CD14-positive monocyte (primary cell): ENCODE results near the gene SLC22A13. TPM values are rescaled to one million over a fixed set of nuclear protein-coding genes. Genes with fewer than 3 reads are reported as not detected.
A peak's percentile ranks its signal among the peaks of the same experiment; 100 is the strongest.

Experiments
- DNase-seq, 3 donors: peaks; one replicate each; pipeline ENCODE4 v3.0.0-alpha.2; 2011 to 2022
- H2AFZ ChIP-seq: 2 replicates; pipeline ENCODE4 v1.6.0; 2012; ENCODE audit warnings: mild to moderate bottlenecking, low read depth, low read length, inconsistent platforms; ENCODE audit not compliant: insufficient read depth, poor library complexity, severe bottlenecking
- H3K27ac ChIP-seq, 2 donors: 1 replicate in 1 of 2; 2 replicates in 1 of 2; pipeline ENCODE4 v1.5.1; 2012 to 2013; ENCODE audit warnings: low read length in 2 of 2, control low read depth in 1 of 2, inconsistent platforms in 1 of 2, low read depth in 1 of 2, mild to moderate bottlenecking in 1 of 2
- H3K27me3 ChIP-seq, 2 donors: one replicate each; pipeline versions ENCODE4 v1.6.0 to v1.6.1; 2011 to 2013; ENCODE audit warnings: low read length in 2 of 2; ENCODE audit not compliant: control insufficient read depth in 2 of 2, insufficient read depth in 2 of 2
- H3K36me3 ChIP-seq, 2 donors: replicated peaks in 1 of 2; 1 replicate in 1 of 2; 2 replicates in 1 of 2; pipeline versions ENCODE4 v1.5.1 to v1.6.1; 2012 to 2013; ENCODE audit warnings: low read length in 2 of 2, control low read depth in 1 of 2, inconsistent platforms in 1 of 2, mild to moderate bottlenecking in 1 of 2; ENCODE audit not compliant: insufficient read depth in 2 of 2, control insufficient read depth in 1 of 2
- H3K4me1 ChIP-seq, 2 donors: 1 replicate in 1 of 2; 2 replicates in 1 of 2; pipeline versions ENCODE4 v1.5.1 to v1.6.1; 2012 to 2013; ENCODE audit warnings: low read length in 2 of 2, control low read depth in 1 of 2, inconsistent platforms in 1 of 2, mild to moderate bottlenecking in 1 of 2, moderate library complexity in 1 of 2; ENCODE audit not compliant: insufficient read depth in 2 of 2, control insufficient read depth in 1 of 2
- H3K4me2 ChIP-seq: replicated peaks from 2 replicates; pipeline ENCODE3; 2012; ENCODE audit warnings: low read length, moderate library complexity, mild to moderate bottlenecking; ENCODE audit not compliant: poor library complexity, severe bottlenecking; ENCODE audit errors: extremely low read depth
- H3K4me3 ChIP-seq, 3 experiments: fragments of 200-600 bp in 1 of 3; sonication (generic) in 1 of 3; replicated peaks in 1 of 3; 1 replicate in 2 of 3; 2 replicates in 1 of 3; pipeline ENCODE4 v1.5.1; 2011 to 2013; ENCODE audit warnings: low read length in 3 of 3, mild to moderate bottlenecking in 3 of 3, control low read depth in 2 of 3, low read depth in 2 of 3, inconsistent platforms in 1 of 3, moderate library complexity in 1 of 3
- H3K79me2 ChIP-seq: 2 replicates; pipeline ENCODE4 v1.6.0; 2012; ENCODE audit warnings: mild to moderate bottlenecking, control low read depth, inconsistent platforms, low read length, moderate library complexity; ENCODE audit not compliant: insufficient read depth
- H3K9ac ChIP-seq: 2 replicates; pipeline ENCODE4 v1.6.0; 2017; ENCODE audit warnings: low read length, mild to moderate bottlenecking; ENCODE audit not compliant: insufficient read depth, poor library complexity, severe bottlenecking
- H3K9me3 ChIP-seq, 2 donors: replicated peaks in 1 of 2; 1 replicate in 1 of 2; 2 replicates in 1 of 2; pipeline versions ENCODE4 v1.5.1 to v1.6.1; 2012 to 2013; ENCODE audit warnings: low read length in 2 of 2, control low read depth in 1 of 2; ENCODE audit not compliant: control insufficient read depth in 1 of 2, insufficient read depth in 1 of 2
- H4K20me1 ChIP-seq: 2 replicates; pipeline ENCODE4 v1.6.0; 2012; ENCODE audit warnings: mild to moderate bottlenecking, low read length, control low read depth, moderate library complexity; ENCODE audit not compliant: insufficient read depth
- H3K27ac Mint-ChIP-seq, 7 donors: one replicate each; pipeline ENCODE4 v1.8.0; 2020; ENCODE audit warnings: mild to moderate bottlenecking in 7 of 7, mixed read lengths in 7 of 7, moderate library complexity in 6 of 7, inconsistent platforms in 2 of 7
- H3K27me3 Mint-ChIP-seq, 3 donors: one replicate each; pipeline ENCODE4 v1.8.0; 2021 to 2022; ENCODE audit warnings: low read depth in 3 of 3, mild to moderate bottlenecking in 3 of 3, mixed read lengths in 3 of 3, moderate library complexity in 3 of 3, inconsistent platforms in 1 of 3
- H3K36me3 Mint-ChIP-seq, 2 donors: one replicate each; pipeline ENCODE4 v1.8.0; 2020; ENCODE audit warnings: mixed read lengths in 2 of 2, inconsistent platforms in 1 of 2, mild to moderate bottlenecking in 1 of 2
- H3K4me1 Mint-ChIP-seq: one replicate; pipeline ENCODE4 v1.8.0; 2020; ENCODE audit warnings: mild to moderate bottlenecking, mixed read lengths
- H3K4me3 Mint-ChIP-seq, 2 donors: one replicate each; pipeline ENCODE4 v1.8.0; 2020; ENCODE audit warnings: mild to moderate bottlenecking in 2 of 2, mixed read lengths in 2 of 2, moderate library complexity in 1 of 2
- H3K9me3 Mint-ChIP-seq, 7 donors: one replicate each; pipeline ENCODE4 v1.8.0; 2020 to 2022; ENCODE audit warnings: mixed read lengths in 7 of 7, mild to moderate bottlenecking in 6 of 7, moderate library complexity in 6 of 7, inconsistent platforms in 2 of 7
- WGBS: methylation state at CpG from one replicate; pipeline ENCODE4 v1.1.5; 2013; ENCODE audit warnings: missing lambda C conversion rate; ENCODE audit not compliant: insufficient coverage; 5-methylcytosine and 5-hydroxymethylcytosine counted together
- intact Hi-C, 2 donors: fragments of 100-400 bp; cut with micrococcal nuclease; formaldehyde crosslinking; loops; one replicate each; pipeline versions ENCODE4 v1.15.0 to v1.15.1; 2023
- polyA plus RNA-seq, 3 donors: library from polyadenylated mRNA; depleted of rRNA in 1 of 3; unstranded in 2 of 3; stranded (reverse) in 1 of 3; fragments of 300-500 nt in 2 of 3; fragments of >200 nt in 1 of 3; fragmentation: Illumina TruSeq in 2 of 3; gene quantifications; 1 replicate in 2 of 3; 2 replicates in 1 of 3; pipeline ENCODE4 v1.2.3, GENCODE V29; 2012 to 2021
- TF ChIP-seq, protein P1 (sequence below): fragments of 200-600 bp; IDR thresholded peaks from one replicate; pipeline ENCODE4 v1.8.0; 2022; ENCODE audit warnings: antibody characterized with exemption, mild to moderate bottlenecking

Gene SLC22A13
- polyA plus RNA-seq, 3 donors, result 0.19 TPM; not detected in 2

DNA sequence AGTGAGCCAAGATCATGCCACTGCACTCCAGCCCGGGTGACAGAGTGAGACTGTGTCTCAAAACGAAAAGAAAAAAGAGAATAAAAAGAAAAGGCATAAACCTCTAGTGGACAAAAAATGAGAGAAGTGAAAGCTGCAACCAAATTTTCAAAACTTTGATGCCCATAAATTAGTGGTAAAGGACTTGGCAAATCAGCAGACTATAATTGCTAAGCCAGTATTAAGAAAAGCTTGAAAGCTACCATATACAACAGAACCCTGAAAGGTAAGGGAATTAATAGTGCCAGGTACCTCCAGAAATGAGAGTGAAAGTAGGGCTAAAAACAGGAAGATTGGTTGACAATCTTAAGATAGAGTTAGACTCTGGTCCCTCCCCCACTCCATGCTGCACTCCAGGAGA is 32.9 kb upstream of the SLC22A13 start:
- Histone ChIP-seq H3K9ac (no peak overlapping the region), H3K4me2 (no peak overlapping the region), H3K36me3 (peaks cover 29 to 61% of the 10 kb centered on the region in 2 donors), H3K4me3 (no peak overlapping the region), H2AFZ (no peak overlapping the region), H3K27me3 (no peaks in the 10 kb centered on the region), H3K4me1 (peaks cover 15% of the 10 kb centered on the region in 2 donors), H3K9me3 (peaks cover 0 to 4% of the 10 kb centered on the region in 2 donors), H3K27ac (peak overlapping the region in 1 of 2 donors; percentile 6), H4K20me1 (no peaks in the 10 kb centered on the region), H3K79me2 (peaks cover 5% of the 10 kb centered on the region)
- intact Hi-C loops, result no loop called here
- Mint-ChIP-seq H3K27me3 (no peaks in the 10 kb centered on the region), H3K36me3 (peaks cover 71 to 74% of the 10 kb centered on the region in 2 donors), H3K27ac (peak overlapping the region in 2 of 7 donors; percentile 48 to 73), H3K9me3 (peaks cover 0 to 3% (median 2%) of the 10 kb centered on the region in 7 donors), H3K4me3 (no peak overlapping the region), H3K4me1 (peaks cover 24% of the 10 kb centered on the region)
- TF ChIP-seq, protein P1, sequence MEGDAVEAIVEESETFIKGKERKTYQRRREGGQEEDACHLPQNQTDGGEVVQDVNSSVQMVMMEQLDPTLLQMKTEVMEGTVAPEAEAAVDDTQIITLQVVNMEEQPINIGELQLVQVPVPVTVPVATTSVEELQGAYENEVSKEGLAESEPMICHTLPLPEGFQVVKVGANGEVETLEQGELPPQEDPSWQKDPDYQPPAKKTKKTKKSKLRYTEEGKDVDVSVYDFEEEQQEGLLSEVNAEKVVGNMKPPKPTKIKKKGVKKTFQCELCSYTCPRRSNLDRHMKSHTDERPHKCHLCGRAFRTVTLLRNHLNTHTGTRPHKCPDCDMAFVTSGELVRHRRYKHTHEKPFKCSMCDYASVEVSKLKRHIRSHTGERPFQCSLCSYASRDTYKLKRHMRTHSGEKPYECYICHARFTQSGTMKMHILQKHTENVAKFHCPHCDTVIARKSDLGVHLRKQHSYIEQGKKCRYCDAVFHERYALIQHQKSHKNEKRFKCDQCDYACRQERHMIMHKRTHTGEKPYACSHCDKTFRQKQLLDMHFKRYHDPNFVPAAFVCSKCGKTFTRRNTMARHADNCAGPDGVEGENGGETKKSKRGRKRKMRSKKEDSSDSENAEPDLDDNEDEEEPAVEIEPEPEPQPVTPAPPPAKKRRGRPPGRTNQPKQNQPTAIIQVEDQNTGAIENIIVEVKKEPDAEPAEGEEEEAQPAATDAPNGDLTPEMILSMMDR, result no peak
- DNase-seq, result no peak
- whole genome bisulfite sequencing, result no CpG with 5 or more reads among the region's 2 CpGs

DNA sequence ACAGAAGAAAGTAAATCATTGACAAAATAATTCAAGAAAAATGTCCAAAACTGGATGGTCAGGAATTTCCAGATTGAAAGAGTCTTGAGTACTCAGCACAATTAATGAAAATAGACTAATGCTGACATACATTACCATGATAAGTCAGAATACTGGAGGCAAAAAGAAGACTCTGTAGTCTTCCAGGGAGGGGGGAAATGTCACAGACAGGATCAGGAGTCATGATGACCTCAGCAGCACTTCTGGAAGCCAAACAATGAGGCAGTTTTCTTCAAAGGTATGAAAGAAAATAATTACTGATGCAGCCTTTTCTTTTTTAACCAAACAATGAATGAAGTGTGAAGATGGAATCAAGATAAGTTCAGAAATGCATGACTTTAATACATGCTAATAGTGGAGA is 30.1 kb upstream of the SLC22A13 start:
- Mint-ChIP-seq H3K4me1 (peaks cover 8% of the 10 kb centered on the region), H3K36me3 (peaks cover 85 to 92% of the 10 kb centered on the region in 2 donors), H3K9me3 (peaks cover 3 to 11% (median 5%) of the 10 kb centered on the region in 7 donors), H3K4me3 (no peak overlapping the region), H3K27ac (peak overlapping the region in 1 of 7 donors; percentile 34), H3K27me3 (no peaks in the 10 kb centered on the region)
- no peak overlapping the region for H2AFZ ChIP-seq
- H4K20me1 ChIP-seq, result no peaks in the 10 kb centered on the region
- peaks cover 0 to 12% of the 10 kb centered on the region in 2 donors for H3K9me3 ChIP-seq
- H3K27me3 ChIP-seq, result no peaks in the 10 kb centered on the region
- H3K27ac ChIP-seq, result no peak overlapping the region
- H3K4me3 ChIP-seq, result no peak overlapping the region
- H3K4me2 ChIP-seq, result no peak overlapping the region
- no peak overlapping the region for H3K9ac ChIP-seq
- no peak for DNase-seq
- intact Hi-C loops, result no loop called here
- no peaks in the 10 kb centered on the region for H3K79me2 ChIP-seq
- H3K4me1 ChIP-seq, result no peaks in the 10 kb centered on the region
- peaks cover 44 to 81% of the 10 kb centered on the region in 2 donors for H3K36me3 ChIP-seq
- TF ChIP-seq, protein P1, result no peak
